Measurements from ENCODE around the gene TIMM22.
"Not testable (repeated sequence)": the region's sequence is repeated elsewhere in the genome, so short reads cannot be mapped to it uniquely, and the experiment has no call there.

Gene TIMM22

DNA sequence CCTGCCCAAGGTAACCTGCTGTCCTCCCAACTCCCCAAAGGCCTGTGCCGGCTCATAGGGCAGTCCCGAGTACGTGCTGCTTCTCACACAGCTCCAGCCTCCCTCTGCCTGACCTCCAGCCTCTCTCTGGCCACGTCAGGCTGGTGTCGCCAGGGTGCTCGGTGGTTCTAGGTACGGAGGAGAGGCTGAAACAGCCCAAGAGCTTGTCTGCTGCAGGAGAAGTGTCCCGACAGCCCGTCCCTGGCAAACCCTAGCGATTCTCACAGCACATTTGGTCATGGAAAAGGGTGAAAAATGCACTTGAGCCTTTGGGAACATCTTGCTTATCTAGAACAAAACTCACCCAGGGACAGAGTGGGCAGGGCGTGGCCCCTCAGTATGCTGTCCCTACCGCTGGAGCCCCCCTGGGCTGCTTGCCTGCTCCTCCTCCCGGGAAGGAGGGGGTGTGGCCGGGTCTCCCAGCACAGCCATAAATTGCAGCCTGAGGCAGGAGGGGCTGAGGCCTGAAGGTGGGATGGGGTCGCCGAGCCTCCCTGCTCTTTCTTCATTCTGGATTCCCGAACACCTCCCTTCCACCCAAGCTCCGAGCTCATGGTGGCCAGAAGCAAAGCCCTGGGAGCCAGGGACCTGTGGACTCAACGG lies 40.4 kb downstream of the TIMM22 start:
- H3K4me3 ChIP-seq (ENCODE audit: low read depth, low read length): no peak overlapping the region

DNA sequence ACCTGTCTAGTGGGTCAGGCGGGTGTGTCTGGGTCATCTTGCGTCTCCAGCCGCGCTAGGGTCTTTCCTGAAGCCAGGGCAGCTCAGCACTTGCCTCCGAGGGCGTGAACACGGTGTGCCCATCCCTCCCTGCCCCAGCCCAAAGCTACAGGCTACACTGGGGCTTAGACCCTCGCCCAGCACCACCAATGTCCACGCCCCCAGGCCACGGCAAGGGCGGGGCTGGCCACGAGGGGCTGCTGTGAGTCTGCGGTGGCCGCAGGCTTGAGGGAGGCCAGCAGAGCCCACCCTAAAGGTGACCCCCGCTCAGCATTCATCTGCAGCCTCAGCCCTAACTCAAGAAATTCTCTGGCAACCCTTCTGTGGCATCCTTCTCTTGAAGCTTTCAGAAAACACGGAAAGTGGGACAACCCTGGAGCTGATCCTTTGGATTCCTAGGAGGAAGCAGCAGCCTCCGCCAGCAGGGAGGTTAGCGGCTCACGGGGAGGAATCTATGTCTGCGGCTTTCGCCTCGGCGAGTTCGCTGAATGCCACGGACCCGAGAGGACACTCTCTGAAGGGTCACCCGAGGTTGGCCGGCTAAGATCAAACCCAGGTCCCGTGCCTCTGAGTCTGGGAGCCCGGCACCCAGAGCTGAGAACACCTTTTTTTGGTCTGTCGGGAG lies 41.7 kb downstream of the TIMM22 start:
- H3K4me3 ChIP-seq (ENCODE audit: low read depth, low read length): no peak overlapping the region

DNA sequence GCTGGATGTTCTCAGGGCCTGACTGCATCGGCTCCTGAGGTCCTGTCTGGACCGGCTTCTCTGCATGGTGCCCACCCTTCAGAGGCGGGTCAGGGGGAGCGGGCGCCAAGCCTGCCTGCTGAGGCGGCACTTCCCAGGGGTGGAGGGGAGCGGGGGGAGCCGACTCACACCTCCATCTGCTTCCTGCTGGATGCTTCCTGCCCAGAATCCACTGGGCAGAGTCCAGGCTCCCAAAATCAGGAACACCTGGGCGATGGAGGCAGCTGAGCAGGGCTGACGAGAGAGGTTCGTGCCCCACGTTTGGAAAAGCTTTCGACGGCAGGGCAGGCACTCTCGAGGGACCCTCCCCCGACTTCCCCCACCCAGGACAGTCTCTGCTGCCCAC lies 42.2 kb downstream of the TIMM22 start:
- no peak overlapping the region for H3K4me3 ChIP-seq (ENCODE audit: low read depth, low read length)

DNA sequence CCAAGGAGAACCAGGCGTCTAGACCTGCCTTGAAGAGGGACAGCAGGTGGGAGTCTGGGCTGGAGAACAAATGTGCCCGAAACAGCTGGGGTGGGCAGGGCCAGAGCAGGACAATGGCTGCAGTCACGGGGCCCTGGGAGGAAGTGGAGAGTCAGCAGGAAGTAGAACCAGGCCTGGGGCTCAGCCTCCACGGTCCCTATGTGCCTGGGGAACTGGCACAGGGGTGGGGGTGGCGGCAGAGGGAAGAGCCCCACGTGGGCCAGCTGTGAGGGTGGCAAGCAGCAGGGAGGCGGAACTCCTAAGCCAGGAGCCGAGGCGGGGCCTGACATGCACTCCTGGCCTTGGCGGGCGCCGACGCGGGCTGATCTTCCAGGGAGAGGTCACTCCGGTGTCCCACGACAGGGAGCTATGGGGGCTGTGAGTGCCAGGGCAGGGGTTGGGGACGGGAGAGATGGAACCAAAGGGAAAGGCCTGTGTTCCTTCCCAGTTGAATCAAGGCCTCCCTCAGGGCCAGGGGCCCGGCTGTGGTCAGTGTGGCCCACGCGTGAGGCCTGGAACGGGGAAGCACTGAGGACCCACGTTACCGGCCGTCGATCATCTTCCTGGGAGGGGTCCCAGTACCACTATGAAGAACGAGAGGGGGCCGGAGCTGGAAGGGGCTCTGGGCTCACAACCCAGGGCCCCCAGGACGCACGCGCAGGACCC lies 42.7 kb downstream of the TIMM22 start:
- H3K4me3 ChIP-seq (ENCODE audit: low read depth, low read length): no peak overlapping the region

DNA sequence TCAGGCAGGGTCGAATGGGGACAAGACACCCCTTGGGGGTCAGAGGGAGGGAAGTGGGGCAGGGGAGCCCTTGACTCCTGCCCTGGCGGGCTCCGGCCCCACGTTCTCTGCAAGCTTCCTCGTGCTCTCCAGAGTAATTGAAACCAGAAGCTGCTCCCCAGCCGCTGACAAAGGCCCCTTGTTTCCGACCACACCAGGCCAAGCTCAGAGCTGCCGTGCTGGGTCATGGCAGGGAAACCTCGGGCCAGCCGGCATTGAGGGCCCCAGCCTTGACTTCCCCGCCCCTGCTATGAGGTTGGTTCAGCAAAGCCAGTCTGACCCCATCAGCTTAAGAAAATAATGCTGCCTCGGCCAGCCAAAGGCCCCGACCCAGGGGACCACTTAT lies 43.3 kb downstream of the TIMM22 start:
- no peak overlapping the region for H3K4me3 ChIP-seq (ENCODE audit: low read depth, low read length)

DNA sequence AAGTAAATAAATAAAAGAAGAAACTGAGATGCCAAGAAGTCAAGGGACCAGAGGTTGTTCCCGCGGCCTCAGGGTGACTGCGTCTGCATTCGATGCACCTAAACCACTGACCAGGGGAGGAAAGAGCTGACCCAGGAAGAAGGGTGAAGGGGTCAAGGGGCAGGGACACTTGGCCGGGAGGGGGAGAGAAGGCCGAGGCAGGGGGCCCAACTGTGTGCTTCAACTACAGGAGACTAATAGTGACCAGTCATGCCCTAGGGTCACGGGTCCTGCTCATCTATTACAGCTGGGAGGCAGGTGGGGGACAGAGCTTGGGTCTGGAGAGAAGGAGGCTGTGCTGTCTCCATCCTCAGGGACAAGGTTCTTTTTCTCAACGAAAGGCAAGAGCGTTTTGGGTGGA lies 44.8 kb downstream of the TIMM22 start:
- no peak overlapping the region for H3K4me3 ChIP-seq (ENCODE audit: low read depth, low read length)

DNA sequence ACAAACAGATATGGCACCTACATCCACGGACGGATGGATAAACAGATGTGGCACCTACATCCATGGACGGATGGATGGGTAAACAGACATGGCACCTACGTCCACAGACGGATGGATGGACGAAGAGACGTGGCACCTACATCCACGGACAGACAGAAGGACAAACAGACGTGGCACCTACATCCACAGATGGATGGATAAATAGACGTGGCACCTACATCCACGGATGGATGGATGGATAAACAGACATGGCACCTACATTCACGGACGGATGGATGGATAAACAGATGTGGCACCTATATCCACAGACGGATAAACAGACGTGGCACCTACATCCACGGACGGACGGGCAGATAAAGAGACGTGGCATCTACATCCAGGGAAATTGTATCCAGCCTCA lies 45.6 kb downstream of the TIMM22 start:
- no peak overlapping the region for H3K4me3 ChIP-seq (ENCODE audit: low read depth, low read length)

DNA sequence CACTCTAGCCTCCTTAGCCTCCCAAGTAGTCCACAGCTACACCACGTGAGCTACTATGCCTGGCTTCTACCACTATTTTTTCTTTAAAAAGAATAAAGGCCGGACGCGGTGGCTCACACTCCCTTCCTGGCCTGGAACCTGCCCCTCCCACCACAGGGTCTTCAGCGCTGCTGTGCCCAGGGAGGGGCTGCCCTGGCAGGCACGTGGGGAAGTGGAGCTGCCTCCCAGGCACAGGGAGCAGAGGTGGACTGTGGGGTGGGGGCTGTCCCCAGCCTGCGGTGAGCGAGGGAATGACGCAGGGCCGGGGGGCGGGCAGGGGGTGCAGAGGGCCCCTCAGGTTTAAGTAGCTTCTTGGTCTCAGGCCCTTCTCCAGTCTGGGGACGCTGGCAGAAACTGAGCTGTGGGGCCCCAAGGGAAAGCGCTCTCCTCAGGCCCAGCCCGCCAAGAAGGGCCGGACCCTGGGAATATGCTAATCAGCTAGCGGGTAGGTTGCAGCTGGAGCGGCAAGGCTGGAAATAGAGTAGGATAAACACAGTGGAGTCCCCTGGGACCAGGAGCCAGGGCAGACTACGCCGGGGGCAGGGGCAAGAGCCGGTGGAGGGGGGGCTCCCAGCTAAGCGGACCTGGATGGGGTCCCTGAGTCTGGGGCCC lies 46.8 kb downstream of the TIMM22 start:
- no peak overlapping the region for H3K4me3 ChIP-seq (ENCODE audit: low read depth, low read length)

DNA sequence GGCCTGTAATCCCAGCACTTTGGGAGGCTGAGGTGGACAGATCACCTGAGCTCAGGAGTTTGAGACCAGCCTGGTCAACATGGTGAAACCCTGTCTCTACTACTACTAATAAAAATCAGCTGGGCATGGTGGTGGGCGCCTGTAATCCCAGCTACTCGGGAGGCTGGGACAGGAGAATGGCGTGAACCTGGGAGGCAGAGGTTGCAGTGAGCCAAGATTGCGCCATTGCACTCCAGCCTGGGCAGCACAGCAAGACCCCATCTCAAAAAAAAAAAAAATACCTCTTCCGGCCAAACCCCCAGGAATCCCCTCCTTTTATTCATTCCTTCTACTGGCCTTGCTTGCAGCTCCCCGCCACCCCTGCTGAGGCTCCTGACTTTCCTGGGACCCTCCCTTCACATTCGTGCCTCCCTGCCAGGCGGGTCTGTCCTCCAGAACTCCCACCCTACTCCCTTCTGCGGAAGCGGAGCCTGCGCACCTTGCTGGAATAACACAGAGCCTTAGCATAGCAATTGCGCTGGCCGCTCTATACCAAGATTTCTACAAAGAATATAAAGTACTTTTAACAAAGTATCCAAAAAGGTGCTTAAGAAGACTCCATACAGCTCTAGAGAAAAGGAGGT lies 47.6 kb downstream of the TIMM22 start:
- H3K4me3 ChIP-seq (ENCODE audit: low read depth, low read length): not testable (repeated sequence)

DNA sequence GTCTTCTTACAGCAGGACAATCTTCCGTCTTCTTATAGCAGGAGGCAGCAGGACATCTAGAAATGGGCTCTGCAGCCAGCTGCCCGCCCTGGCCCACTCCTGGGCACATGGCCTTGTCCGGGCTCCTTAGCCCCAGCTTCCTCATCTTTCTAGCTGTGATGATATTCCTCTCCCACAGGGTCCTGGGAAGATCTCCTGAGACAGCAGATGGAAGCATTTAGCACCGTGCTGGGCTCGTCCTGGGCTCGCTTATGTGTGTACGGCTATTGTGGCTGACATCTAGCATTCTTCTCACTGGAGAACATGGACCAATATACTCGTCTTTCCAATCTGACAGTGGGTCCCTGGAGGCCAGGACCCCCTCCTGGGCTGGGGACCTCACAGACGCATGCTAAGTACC lies 48.5 kb downstream of the TIMM22 start:
- H3K4me3 ChIP-seq (ENCODE audit: low read depth, low read length): no peak overlapping the region

DNA sequence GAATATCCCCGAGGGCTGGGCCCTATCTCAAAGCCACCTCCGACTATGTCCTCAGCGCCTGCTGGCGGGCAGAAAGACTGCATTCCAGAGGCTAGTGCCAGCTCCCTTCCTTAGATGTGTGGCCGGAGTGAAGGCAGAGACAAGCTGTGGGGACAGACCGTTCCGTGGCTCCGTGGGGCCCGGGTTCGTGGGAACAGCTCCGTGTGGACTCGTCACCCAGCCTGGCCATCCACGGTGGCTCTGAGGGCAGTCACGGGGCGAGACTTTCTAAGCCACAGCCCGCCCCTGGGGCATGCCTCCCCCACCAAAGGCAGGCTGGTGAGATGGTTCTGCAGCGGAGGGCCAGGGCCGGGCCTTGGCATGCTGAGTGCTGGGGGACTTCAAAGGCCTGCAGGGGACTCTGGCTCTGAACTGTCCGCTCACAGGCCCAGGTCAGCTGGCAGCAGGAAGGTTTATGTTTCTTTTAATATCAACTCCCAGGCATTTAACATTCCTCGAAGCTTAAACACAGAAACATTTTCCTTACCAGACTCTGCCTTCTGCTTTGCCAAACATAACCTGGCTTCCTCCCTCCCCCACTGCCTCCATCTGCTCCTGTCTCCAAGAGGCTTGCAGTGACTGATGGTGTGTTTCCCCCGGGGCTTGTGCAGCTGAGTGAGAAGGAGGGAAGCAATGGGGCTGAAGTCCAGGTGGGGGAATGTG lies 50.4 kb downstream of the TIMM22 start:
- H3K4me3 ChIP-seq (ENCODE audit: low read depth, low read length): no peak overlapping the region

DNA sequence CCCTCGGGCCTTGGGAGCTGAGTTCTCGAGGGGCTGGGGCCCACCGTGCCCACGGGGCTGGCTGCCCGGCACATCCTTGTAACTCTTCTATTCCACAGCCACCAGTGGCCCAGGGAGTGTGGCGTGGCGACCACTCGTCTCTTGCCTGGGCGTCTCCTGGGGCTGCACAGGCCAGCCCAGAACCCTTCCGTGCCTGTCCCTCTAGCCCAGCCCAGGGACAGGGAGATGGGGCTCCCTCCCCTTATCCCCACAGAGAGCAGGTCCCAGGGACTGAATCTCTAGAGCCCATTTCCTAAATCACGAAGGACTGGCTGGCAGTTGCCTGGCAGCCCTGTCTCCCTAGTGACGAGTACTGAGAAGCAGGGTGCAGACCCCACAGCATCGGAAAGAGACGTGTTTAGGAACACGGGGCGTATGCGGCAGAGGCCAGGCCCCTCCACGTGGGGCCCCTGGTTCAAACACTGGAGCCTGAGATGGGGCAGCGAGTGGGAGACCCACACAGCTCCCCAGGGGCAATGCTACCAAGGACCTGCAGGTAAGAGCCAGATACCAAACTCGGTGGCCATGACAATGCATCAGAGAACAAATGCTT lies 51.0 kb downstream of the TIMM22 start:
- no peak overlapping the region for H3K4me3 ChIP-seq (ENCODE audit: low read depth, low read length)

DNA sequence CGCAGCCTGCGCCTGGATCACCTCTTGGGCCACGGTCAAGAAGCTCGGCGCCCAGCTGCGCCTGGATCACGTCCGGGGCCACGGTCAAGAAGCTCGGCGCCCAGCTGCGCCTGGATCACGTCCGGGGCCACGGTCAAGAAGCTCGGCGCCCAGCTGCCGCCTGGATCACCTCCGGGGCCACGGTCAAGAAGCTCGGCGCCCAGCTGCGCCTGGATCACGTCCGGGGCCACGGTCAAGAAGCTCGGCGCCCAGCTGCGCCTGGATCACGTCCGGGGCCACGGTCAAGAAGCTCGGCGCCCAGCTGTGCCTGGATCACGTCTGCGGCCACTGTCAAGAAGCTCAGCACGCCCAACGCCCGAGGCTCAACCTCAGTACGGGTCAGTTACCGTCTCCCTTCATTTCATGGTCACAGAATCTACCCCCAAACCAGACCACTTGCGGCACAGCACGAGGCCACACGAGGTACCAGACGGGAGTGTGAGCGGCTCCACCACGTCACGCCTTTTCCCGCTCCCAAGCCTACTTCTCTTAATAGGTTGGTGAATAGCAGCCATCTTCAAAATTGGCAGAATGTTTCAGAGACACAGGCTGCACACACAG lies 51.7 kb downstream of the TIMM22 start:
- not testable (repeated sequence) for H3K4me3 ChIP-seq (ENCODE audit: low read depth, low read length)

DNA sequence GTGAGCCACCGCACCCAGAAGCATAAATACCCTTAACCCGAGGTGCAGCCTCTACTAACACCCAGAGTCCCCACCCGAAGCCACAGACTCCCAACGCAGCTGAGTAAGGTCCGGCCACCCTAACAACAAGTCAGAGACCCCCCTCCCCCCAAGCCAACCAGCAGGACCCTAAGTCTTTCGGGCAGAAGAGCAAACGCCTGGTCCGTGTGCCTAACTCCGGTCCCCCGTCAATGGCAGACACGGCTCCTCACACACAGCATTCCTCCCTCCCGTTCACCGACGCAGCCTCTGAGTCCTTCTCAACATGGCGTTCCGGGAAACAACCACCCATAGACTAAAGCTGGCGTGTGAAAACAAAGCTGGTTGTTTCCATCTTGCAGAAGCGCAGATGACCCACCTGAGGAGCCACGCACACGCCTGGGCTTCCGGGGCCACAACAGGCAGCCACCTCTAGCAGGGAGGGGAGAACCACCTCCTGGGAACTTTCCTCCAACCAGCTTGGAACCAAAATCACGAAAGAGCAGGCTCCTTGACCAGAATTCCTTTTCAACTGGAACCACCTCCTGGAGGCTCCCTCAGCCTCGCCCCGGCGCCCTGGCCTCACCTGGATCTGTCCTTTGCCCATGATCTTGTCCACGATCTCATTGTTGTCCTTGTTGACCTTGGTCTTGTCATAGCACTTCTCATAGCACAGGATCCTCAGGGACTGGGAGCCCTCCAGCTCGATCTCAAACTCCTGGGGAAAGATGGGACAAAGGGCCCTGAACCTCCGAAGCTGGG lies 52.7 kb downstream of the TIMM22 start:
- no peak overlapping the region for H3K4me3 ChIP-seq (ENCODE audit: low read depth, low read length)

DNA sequence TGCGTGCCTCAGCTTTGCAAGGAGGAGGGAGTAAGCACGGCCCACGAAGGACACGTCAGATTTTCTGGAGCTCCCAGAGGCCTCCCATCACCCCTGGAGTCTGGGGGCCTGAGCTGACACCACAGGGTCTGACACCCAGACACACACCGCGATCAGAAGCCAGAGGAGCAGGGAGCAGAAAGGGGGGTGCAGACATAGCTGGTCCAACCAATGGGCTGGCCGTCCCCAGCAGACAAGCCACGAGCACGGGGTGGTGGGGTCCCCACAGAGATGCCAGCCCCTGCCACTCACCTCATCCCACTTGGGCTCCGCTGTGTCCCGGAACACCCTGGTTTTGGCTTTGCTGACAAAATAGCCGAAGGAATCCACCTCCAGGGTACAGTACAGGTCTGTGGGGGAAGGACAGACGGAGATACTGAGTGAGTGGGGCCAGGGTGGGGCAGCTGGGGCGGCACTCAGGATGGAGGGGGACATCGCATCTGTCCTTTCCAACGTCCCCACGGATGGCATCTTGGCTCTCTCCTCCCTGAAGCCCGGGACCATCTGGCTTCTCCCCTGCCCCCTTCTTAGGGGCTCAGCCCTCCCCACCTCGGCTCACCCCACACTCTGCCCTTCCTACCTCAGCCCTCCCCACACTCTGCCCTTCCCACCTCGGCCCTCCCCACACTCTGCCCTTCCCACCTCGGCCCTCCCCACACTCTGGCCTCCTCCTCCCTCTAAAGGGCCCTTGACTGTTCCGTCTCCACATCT lies 53.5 kb downstream of the TIMM22 start:
- H3K4me3 ChIP-seq (ENCODE audit: low read depth, low read length): no peak overlapping the region

DNA sequence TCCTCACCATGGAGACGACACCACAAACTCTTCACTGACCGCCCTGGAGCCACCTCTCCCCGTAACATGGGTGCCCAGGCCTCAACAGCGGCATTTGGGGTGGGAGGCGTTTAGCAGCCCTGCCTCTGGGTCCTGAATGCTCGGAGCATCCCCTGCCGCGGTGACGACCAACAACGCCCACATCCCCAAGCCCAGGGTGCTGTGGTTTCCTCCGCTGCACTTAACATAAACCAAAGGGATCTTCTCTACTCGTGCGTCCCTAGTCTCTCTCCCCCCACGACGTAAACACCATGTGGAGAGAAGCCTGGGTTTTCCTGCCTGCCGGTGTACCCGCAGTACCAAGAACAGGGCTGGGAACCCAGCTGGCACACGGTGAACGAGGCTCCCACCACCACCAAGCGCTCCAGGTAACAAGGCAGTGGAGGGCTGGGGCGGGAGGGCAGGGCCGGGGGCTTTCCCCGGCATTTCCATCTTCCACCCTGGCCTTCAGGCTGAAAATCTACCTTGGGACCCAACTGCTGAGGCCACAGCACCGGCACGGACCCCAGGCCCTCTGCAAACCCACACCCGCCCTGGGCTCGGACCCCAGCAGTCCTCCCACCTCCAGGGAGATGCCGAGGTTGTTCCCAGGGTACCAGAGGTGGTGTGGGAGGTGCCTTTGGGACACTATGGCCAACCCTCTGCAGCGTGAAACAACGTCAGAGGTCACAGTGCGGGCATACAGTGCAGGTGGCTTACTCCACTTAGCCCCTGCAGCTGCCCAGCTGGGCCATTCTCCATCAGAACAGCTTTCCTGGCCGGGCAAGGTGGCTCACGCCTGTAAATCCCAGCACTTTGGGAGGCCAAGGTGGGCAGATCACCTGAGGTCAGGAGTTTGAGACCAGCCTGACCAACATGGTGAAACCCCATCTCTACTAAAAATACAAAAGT lies 54.3 kb downstream of the TIMM22 start:
- H3K4me3 ChIP-seq (ENCODE audit: low read depth, low read length): no peak overlapping the region
